Measurements from ENCODE around the gene GPX4.

The GPX4 gene

GRCh38 chr19:1154731-1155351 is 51.0 kb downstream of the GPX4 start:
- no peak for DNase-seq

- DNase-seq = no peak
These were observed 51.8 kb downstream of the GPX4 start for GRCh38 chr19:1155352-1156304.

Measured in activated CD8-positive, alpha-beta memory T cell treated with anti-CD3 and anti-CD28 coated beads, Interleukin-2, amount 50 U/mL, for 4 hours (primary cell).